Measurements from ENCODE around the gene MFF. TPM values are rescaled to one million over a fixed set of nuclear protein-coding genes. Genes with fewer than 3 reads are reported as not detected.
"Not testable (repeated sequence)": the region's sequence is repeated elsewhere in the genome, so short reads cannot be mapped to it uniquely, and the experiment has no call there.

MFF gene
- total RNA-seq, 1 experiment from 2014 or later = 68.2 TPM

DNA sequence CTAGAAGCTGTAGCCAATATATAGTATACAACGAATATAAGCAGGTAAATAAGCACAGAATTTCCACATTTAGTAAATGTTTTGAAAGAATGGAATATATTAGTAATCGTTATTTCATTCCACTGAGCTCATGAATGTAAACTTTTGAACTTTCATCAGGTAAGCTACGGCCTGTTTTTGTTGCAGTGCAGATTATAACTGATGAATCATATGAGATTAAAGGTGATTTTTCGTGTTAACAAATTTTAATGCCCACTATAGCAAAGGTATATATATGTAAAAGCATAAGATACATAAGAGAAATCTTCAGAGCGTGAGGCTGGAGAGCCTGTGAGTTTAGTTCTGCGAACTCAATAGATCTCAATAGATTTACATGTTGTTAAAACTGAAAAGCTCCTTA, 61.6 kb downstream of the MFF start:
- DNase-seq (ENCODE audit: low read depth, low spot score) (no peak), ATAC-seq (no peak)
- no peaks in the 10 kb centered on the region for H4K20me1 ChIP-seq (ENCODE audit: insufficient read depth)
- H3K36me3 ChIP-seq (ENCODE audit: control insufficient read depth in 1 of 2, insufficient read depth in 2 of 2, low read length in 2 of 2) = no peaks in the 10 kb centered on the region
- ChIA-PET CTCF (no interaction called here), RAD21 (ENCODE audit: low non-redundant PET in 1 of 2, low total read pairs in 2 of 2, uncharacterized antibody in 2 of 2, unreplicated experiment in 2 of 2) (interaction anchor here in 1 of 2 experiments (0.6 kb wide), 1 partner anchor 354 kb away, joined by 3 read pairs; no protein-coding TSS in a partner anchor), POLR2A (no interaction called here)
- no peak overlapping the region for H2AFZ ChIP-seq (ENCODE audit: low read depth, low read length, poor library complexity, severe bottlenecking)
- no peak overlapping the region for H3K4me3 ChIP-seq (replicated peaks in 1 of 2; ENCODE audit: low read depth in 1 of 2, low read length in 2 of 2)
- no TSS peak for BruUV-seq (replicated peaks)
- H3K9ac ChIP-seq (ENCODE audit: low read length) = no peak overlapping the region
- H3K9me3 ChIP-seq (ENCODE audit: control insufficient read depth in 1 of 2, insufficient read depth in 1 of 2, low read depth in 1 of 2, low read length in 2 of 2) = no peaks in the 10 kb centered on the region
- H3K27ac ChIP-seq (ENCODE audit: low read depth, low read length) = no peak overlapping the region
- no peaks in the 10 kb centered on the region for H3K9me2 ChIP-seq (ENCODE audit: insufficient read depth)
- no peaks in the 10 kb centered on the region for H3K79me2 ChIP-seq (ENCODE audit: insufficient read depth, low read length)
- no peak overlapping the region for H3K4me2 ChIP-seq (ENCODE audit: low read length)
- H3K4me1 ChIP-seq (ENCODE audit: control insufficient read depth in 1 of 2, insufficient read depth in 2 of 2, low read length in 2 of 2) = no peaks in the 10 kb centered on the region
- TF ChIP-seq ZFX (IDR thresholded peaks at IDR 0.05) (no peak), FOSL1 (IDR thresholded peaks at IDR 0.05; ENCODE audit: low read depth) (no peak), CTCF (IDR thresholded peaks at IDR 0.05 in 2 of 3, conservative IDR thresholded peaks at IDR 0.05 in 1 of 3; ENCODE audit: borderline replicate concordance in 1 of 3, insufficient read depth in 1 of 3, low read depth in 2 of 3, low read length in 2 of 3) (no peak), YY1 (IDR thresholded peaks at IDR 0.05; ENCODE audit: extremely low read depth, insufficient replicate concordance, low read depth, low read length) (no peak)
- H3K27me3 ChIP-seq (ENCODE audit: insufficient read depth, low read length) = no peaks in the 10 kb centered on the region
- intact Hi-C loops (cut with micrococcal nuclease) = no loop called here

DNA sequence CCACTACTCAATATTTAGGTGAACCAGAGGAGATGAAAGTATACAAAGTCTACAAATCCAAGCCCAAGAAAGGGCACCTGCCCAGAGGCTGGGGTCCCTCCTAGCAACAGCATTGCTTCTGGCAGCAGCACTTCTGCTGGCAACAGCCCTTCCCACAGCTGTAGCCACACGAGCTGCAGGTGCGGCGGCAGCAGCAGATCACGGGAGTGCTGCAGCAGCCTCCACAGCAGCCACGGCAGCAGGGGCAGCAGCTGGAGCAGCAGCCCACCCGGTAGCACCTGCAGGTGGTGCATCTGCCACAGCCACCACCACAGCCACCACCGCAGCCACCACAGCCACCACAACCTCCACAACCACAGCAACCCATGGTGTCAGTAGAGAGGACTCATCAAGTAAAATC, 62.5 kb downstream of the MFF start, which contains the start of gene SCYGR1:
Gene SCYGR1, minus strand, starts transcription at position 367 of the 400 bp plus-strand sequence. Its CDS starts 0 bp downstream, at position 367.
- POLR2A ChIA-PET; H3K9ac ChIP-seq (ENCODE audit: low read length); DNase-seq (ENCODE audit: low read depth, low spot score); RAD21 ChIA-PET (ENCODE audit: low non-redundant PET in 1 of 2, low total read pairs in 2 of 2, uncharacterized antibody in 2 of 2, unreplicated experiment in 2 of 2); H3K79me2 ChIP-seq (ENCODE audit: insufficient read depth, low read length); CTCF ChIA-PET; H3K4me1 ChIP-seq (ENCODE audit: control insufficient read depth in 1 of 2, insufficient read depth in 2 of 2, low read length in 2 of 2); intact Hi-C loops (cut with micrococcal nuclease); H3K4me3 ChIP-seq (replicated peaks in 1 of 2; ENCODE audit: low read depth in 1 of 2, low read length in 2 of 2); H2AFZ ChIP-seq (ENCODE audit: low read depth, low read length, poor library complexity, severe bottlenecking); H3K27me3 ChIP-seq (ENCODE audit: insufficient read depth, low read length); H3K36me3 ChIP-seq (ENCODE audit: control insufficient read depth in 1 of 2, insufficient read depth in 2 of 2, low read length in 2 of 2); H3K9me3 ChIP-seq (ENCODE audit: control insufficient read depth in 1 of 2, insufficient read depth in 1 of 2, low read depth in 1 of 2, low read length in 2 of 2); H3K4me2 ChIP-seq (ENCODE audit: low read length); H4K20me1 ChIP-seq (ENCODE audit: insufficient read depth); H3K27ac ChIP-seq (ENCODE audit: low read depth, low read length); BruUV-seq (replicated peaks); H3K9me2 ChIP-seq (ENCODE audit: insufficient read depth); ATAC-seq: not testable (repeated sequence)

All from HCT116 (cell line).